ACC112 (cell line): ENCODE measurements around the gene KRT32.
A peak's percentile ranks its signal among the peaks of the same experiment; 100 is the strongest.

ENCODE experiments used
- H2AFZ ChIP-seq: fragments of 200-600 bp; sonication (generic); one replicate; pipeline ENCODE4 v1.6.0; 2017; ENCODE audit warnings: antibody characterized with exemption, low read length; ENCODE audit not compliant: unreplicated experiment
- H3K27ac ChIP-seq: fragments of 200-600 bp; sonication (generic); 2 replicates; pipeline ENCODE4 v1.5.1; 2014; ENCODE audit warnings: low read depth, mild to moderate bottlenecking, antibody characterized with exemption, low read length, moderate library complexity
- H3K27me3 ChIP-seq: fragments of 200-600 bp; sonication (generic); 2 replicates; pipeline ENCODE4 v1.6.1; 2014; ENCODE audit warnings: mild to moderate bottlenecking, antibody characterized with exemption, low read length, moderate library complexity, mixed read lengths; ENCODE audit not compliant: insufficient read depth
- H3K36me3 ChIP-seq: fragments of 200-600 bp; sonication (generic); 2 replicates; pipeline ENCODE4 v1.6.1; 2016; ENCODE audit warnings: mild to moderate bottlenecking, antibody characterized with exemption, low read length, moderate library complexity, mixed read lengths; ENCODE audit not compliant: insufficient read depth
- H3K4me1 ChIP-seq: fragments of 200-600 bp; sonication (generic); one replicate; pipeline ENCODE4 v1.6.1; 2016; ENCODE audit warnings: low read length, mixed read lengths; ENCODE audit not compliant: insufficient read depth, unreplicated experiment, control insufficient read depth
- H3K4me3 ChIP-seq: fragments of 200-600 bp; sonication (generic); 2 replicates; pipeline ENCODE4 v1.5.1; 2014; ENCODE audit warnings: mild to moderate bottlenecking, low read depth, low read length
- H3K79me2 ChIP-seq: fragments of 200-600 bp; sonication (generic); one replicate; pipeline ENCODE4 v1.6.0; 2016; ENCODE audit warnings: low read length; ENCODE audit not compliant: control insufficient read depth, unreplicated experiment, insufficient read depth

Gene KRT32

DNA sequence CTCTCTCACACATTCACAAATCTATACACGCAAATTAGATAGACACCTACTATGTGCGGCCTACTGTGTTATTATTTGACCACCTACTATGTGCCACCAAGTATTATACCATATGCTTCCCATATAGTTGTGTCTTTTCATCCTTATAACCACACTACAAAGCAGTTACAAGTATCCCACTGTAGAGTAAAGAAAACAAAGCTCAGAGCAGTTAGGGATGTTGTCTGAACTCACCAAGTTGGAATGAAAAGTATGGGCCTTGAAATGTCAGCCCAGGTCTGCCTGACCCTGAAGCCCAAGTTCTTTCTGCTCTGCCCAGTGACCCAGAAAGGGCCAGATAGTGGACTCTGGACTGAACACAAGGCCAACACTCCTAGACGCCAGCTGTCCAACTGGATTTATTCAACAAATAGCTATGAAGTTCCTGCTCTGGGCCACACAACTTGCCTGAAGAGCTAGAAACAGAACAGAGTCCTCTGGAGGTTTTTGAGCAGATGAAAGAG, 51.3 kb downstream of the KRT32 start:
- peaks cover 37% of the 10 kb centered on the region for H3K4me1 ChIP-seq
- H3K4me3 ChIP-seq, result no peak overlapping the region
- no peak overlapping the region for H3K27ac ChIP-seq
- peak overlapping the region; percentile 63 for H2AFZ ChIP-seq
- H3K27me3 ChIP-seq, result no peaks in the 10 kb centered on the region
- no peaks in the 10 kb centered on the region for H3K79me2 ChIP-seq
- H3K36me3 ChIP-seq, result no peaks in the 10 kb centered on the region

DNA sequence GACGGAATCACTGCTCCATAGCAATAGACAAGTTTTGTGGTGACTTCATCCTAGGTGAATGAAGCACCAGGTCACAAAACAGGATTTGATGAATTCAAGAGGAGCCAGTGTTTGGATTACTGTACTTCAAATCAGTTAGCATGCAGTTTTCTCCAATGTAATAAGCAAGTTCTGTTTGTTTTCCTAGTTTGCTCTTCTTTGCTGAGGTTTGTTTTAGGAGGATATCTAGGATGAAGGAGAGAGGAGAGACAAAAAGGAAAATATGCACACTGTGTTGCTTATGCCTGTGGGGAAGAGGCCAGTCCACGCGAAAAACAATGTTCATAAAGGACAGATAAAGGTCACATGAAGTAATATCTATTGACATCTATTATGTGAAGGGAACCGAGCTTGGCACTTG, 51.8 kb downstream of the KRT32 start:
- Histone ChIP-seq H3K79me2 (no peaks in the 10 kb centered on the region), H3K4me1 (peaks cover 32% of the 10 kb centered on the region), H3K27ac (no peak overlapping the region), H2AFZ (no peak overlapping the region), H3K36me3 (no peaks in the 10 kb centered on the region), H3K4me3 (no peak overlapping the region), H3K27me3 (no peaks in the 10 kb centered on the region)

DNA sequence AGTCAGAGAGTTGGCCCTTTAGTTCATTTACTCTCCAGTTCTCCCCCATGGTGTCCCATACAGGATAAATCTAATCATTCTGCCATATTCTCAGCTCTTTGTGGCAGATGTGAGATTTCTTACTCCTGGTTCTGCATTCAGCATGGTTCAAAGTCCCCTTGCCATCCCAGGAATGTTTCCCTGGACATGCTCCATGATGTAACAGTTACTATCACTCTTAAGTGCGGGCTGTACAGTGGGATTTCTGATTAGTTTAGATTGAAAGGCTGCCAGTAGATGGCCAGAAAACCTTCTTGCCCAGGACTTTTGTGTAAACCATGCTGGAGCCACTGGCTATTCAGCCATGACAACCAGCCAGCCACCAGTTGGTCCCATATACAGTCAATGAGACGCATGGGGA, 53.2 kb downstream of the KRT32 start:
- no peaks in the 10 kb centered on the region for H3K27me3 ChIP-seq
- no peak overlapping the region for H3K27ac ChIP-seq
- no peak overlapping the region for H3K4me3 ChIP-seq
- H3K4me1 ChIP-seq, result peaks cover 21% of the 10 kb centered on the region
- no peak overlapping the region for H2AFZ ChIP-seq
- H3K79me2 ChIP-seq, result no peaks in the 10 kb centered on the region
- no peaks in the 10 kb centered on the region for H3K36me3 ChIP-seq

DNA sequence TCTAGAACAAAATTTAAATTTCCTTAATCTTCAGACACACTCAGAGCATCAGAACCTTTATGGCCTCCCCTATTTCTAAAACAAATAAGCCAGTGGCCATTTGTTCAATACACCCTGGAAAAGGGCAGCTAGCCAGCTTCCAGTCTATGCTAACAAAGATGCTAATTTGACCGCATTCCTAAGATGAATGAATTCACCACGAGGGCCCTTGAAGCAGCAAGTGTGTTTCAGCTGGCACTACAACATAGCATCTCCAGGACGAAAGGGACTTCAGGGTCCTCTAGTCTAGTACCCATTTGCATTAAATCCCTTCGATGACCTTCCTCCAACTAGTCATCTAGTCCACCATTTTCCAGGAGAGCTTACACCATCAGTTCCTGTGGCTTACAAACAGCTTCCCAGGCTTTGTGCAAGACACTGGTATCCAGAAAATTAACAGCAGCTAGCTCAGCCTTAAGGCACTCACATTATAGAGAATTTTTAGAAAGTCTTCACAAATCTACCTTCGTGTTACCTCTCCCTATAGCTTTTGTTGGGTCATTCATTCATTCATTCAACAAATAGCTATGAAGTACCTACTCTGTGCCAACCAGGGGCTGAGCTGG, 53.7 kb downstream of the KRT32 start:
- Histone ChIP-seq H2AFZ (no peak overlapping the region), H3K27me3 (no peaks in the 10 kb centered on the region), H3K79me2 (no peaks in the 10 kb centered on the region), H3K36me3 (no peaks in the 10 kb centered on the region), H3K27ac (no peak overlapping the region), H3K4me1 (peaks cover 21% of the 10 kb centered on the region), H3K4me3 (no peak overlapping the region)

DNA sequence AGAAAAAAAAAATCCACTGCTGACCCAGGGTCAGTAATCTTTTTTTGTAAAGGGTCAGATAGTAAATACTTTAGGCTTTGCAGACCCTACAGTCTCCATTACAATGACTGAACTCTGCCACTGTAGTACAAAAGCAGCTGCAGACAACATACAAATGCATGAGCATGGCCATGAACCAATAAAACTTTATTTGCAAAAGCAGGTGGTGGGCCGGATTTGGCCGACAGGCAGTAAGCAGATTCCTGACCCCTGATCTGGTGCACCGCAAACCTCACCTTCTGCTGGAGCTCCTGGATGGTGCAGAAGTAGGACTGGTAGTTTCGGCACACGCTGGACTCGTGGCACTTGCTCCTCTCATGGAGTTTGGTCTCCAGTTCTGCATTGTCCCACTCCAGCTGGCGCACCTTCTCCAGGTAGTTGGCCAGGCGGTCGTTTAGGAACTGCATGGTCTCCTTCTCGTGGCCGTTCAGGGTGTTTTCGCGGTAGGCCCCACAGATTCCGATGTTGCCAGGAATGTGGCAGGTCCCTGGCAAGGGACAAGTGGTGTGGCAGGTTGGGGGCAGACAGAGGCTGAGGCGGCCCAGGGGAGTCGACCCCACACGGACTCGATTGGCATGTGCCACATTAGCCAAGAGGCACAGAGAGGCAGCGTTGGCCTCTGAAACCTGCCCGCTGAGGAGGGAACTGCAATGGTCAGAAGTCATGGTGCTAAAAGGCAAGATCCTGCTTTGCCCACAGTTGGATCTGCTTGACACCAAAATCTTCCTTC, 55.9 kb downstream of the KRT32 start:
- H3K27ac ChIP-seq, result no peak overlapping the region
- peaks cover 10% of the 10 kb centered on the region for H3K4me1 ChIP-seq
- no peak overlapping the region for H2AFZ ChIP-seq
- no peaks in the 10 kb centered on the region for H3K79me2 ChIP-seq
- H3K4me3 ChIP-seq, result no peak overlapping the region
- no peaks in the 10 kb centered on the region for H3K27me3 ChIP-seq
- no peaks in the 10 kb centered on the region for H3K36me3 ChIP-seq
